Dermis lymphatic vessel endothelial cell (primary cell): ENCODE data around the gene ZNF426. TPM values are rescaled to one million over a fixed set of nuclear protein-coding genes. Genes with fewer than 3 reads are reported as not detected.

Experiments
- total RNA-seq: library from RNA; depleted of rRNA; stranded (reverse); fragments of >200 nt; gene quantifications from 2 replicates; pipeline ENCODE4 v1.2.1, GENCODE V29; 2014

ZNF426 gene
- 16.4 and 24.8 TPM in 2 replicates for total RNA-seq

DNA sequence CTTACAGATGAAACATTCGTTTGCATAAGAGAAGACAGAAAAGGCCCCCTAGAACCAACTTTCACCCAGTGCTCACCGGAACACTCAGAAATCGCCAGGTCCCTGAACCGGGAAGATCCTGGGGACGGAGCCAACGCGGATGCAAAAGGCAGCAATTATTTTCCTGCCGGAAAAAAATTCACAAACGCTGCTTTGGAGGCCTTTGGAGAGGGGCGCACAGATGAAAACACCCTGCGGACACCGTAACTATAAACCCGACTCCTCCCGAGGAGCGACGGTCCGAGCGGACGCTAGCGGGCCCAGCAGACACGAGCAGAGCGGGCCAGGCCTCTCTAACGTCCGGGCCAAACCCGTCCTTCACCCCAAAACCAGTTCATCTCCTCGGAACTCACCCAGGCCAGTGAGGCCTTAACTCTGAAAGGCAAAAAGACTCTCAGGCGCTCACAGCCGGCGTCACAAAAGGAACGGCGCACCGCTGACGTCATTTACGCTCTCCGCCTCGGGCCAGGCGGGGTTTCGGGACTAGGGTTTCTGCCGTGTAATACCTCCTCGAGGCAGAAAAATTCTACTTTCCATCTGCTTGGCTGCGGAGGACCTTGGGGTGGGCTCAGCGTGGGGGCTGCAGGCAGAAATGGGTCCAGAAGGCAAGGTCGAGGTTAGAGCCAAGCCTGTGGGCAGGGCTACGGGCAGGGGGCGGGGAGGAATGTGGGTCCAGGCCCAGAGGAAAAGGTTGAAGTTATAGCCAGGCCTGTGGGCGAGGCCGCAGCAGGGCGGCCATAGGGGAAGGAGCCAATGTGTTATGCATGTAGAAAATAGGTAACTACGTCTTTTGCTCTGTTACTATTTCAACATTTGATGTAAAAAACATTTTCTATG is at the start of gene ZNF426:
TSS of gene ZNF426 (minus strand) at position 463 of the 876 bp plus-strand sequence. CDS start 2,413 bp downstream, outside the sequence.

GRCh38 chr19:9584073-9584833 is 45.8 kb upstream of the ZNF426 start, which contains the start of gene ZNF121:
Gene ZNF121 (minus strand): TSS chr19:9584504. CDS start chr19:9568097, 16,407 bp downstream.

DNA sequence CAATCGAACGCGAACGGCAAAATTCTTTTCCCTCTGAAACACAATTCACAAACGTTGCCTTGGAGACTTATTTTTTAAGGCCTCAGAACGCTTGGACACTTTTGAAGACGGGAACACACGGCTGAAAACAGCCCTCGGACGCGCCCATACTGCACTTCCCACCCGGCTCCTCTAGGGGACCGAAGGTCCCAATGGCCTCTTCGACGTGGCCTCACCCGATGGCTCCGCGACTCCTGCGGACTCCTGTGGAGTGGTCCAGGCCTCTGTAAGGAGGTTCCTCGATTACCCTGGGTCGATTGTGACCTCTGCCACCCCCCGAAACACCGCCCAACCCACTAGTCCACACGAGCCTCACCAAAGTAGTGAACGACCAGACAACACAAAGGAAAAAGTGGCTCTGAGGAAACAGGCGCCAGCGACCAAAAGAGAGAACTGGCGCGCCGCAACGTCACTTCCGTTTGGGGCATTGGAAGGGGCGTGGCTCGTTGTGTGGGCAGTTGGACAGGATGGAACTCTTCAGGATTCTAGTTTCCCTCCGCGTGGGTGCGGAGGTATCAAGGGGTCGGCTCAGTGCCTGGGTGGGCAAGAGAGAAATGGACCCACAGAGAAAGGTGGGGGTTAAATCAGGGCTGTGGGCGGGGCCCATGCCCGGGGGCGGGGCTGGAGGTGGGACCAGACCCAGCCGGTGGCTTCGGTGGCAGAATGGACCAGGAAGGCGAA is 40.1 kb downstream of the ZNF426 start, which contains the start of gene ZNF560:
TSS of gene ZNF560 (minus strand) at position 434 of the 720 bp plus-strand sequence. CDS start 23,303 bp downstream, outside the sequence.

Other genes with a start within 250 kb of the ZNF426 start
- 6.1 and 6.9 TPM in 2 replicates for gene ZNF699, start 228.8 kb downstream of the ZNF426 start, total RNA-seq
- 14.2 and 14.4 TPM in 2 replicates for gene ZNF559, start 214.5 kb downstream of the ZNF426 start, total RNA-seq
- gene ZNF177, start 175.6 kb downstream of the ZNF426 start, total RNA-seq: 0.76 and 0.86 TPM in 2 replicates
- 11.8 and 13.8 TPM in 2 replicates for gene ZNF266, start 103.1 kb downstream of the ZNF426 start, total RNA-seq
- gene ZNF560, start 40.0 kb downstream of the ZNF426 start, total RNA-seq: under 0.01 TPM in 1 of 2 replicates, not detected in the other
- 27.6 and 38.7 TPM in 2 replicates for gene ZNF121, start 45.9 kb upstream of the ZNF426 start, total RNA-seq
- 17.8 and 34.1 TPM in 2 replicates for gene ZNF561, start 82.6 kb upstream of the ZNF426 start, total RNA-seq
- 27.5 and 29.7 TPM in 2 replicates for gene ZNF562, start 136.5 kb upstream of the ZNF426 start, total RNA-seq
- gene ZNF846, start 230.1 kb upstream of the ZNF426 start, total RNA-seq: 3.1 and 3.9 TPM in 2 replicates